B cell (primary cell): Measurements from ENCODE around the gene OFD1. TPM values are rescaled to one million over a fixed set of nuclear protein-coding genes. Genes with fewer than 3 reads are reported as not detected.

ENCODE experiments used
- ATAC-seq: fragments of 200-7000 bp; cut with Tn5 transposase; one replicate; pipeline ENCODE4 v1.10.0; 2021; ENCODE audit warnings: low read depth, mild to moderate bottlenecking, moderate number of reproducible peaks, moderate library complexity
- CTCF ChIA-PET: fragments of 350-600 bp; sonication (Branson Sonifier 250); formaldehyde crosslinking; loops from one replicate; lab custom pipeline; 2021; ENCODE audit warnings: antibody characterized with exemption, inconsistent platforms; lab: Charles Lee
- POLR2A ChIA-PET: fragments of 350-600 bp; sonication (Branson Sonifier 250); formaldehyde crosslinking; loops from one replicate; lab custom pipeline; 2021; ENCODE audit warnings: antibody characterized with exemption; lab: Charles Lee
- DNase-seq: peaks from one replicate; pipeline ENCODE4 v3.0.0; 2013
- H2AFZ ChIP-seq: 2 replicates; pipeline ENCODE4 v1.6.1; 2012; ENCODE audit warnings: mild to moderate bottlenecking, low read depth, low read length; ENCODE audit not compliant: insufficient read depth, poor library complexity, severe bottlenecking
- H3K27ac ChIP-seq, 2 donors: 1 replicate in 1 of 2; 2 replicates in 1 of 2; pipeline ENCODE4 v1.5.1; 2012 to 2013; ENCODE audit warnings: low read length in 2 of 2, mild to moderate bottlenecking in 2 of 2, moderate library complexity in 1 of 2
- H3K27me3 ChIP-seq, 4 experiments: fragments of 200-600 bp in 1 of 4; sonication (generic) in 1 of 4; replicated peaks in 1 of 4; 1 replicate in 2 of 4; 2 replicates in 2 of 4; pipeline versions ENCODE4 v1.6.1 to v1.7.0; 2013 to 2016; ENCODE audit warnings: low read length in 3 of 4, mild to moderate bottlenecking in 2 of 4, mixed read lengths in 1 of 4, moderate library complexity in 1 of 4; ENCODE audit not compliant: insufficient read depth in 4 of 4, control insufficient read depth in 3 of 4; ENCODE audit errors: control extremely low read depth in 1 of 4
- H3K36me3 ChIP-seq, 2 experiments: replicated peaks in 1 of 2; 1 replicate in 1 of 2; 2 replicates in 1 of 2; pipeline versions ENCODE4 v1.6.1 to v1.7.1; 2013; ENCODE audit warnings: low read length in 1 of 2; ENCODE audit not compliant: insufficient read depth in 2 of 2, control insufficient read depth in 1 of 2; ENCODE audit errors: control extremely low read depth in 1 of 2, extremely low read depth in 1 of 2
- H3K4me1 ChIP-seq, 2 donors: fragments of 200-600 bp in 1 of 2; sonication (generic) in 1 of 2; 1 replicate in 1 of 2; 2 replicates in 1 of 2; pipeline versions ENCODE4 v1.5.1 to v1.6.1; 2013 to 2017; ENCODE audit warnings: low read length in 2 of 2; ENCODE audit not compliant: control insufficient read depth in 2 of 2, insufficient read depth in 2 of 2
- H3K4me2 ChIP-seq: replicated peaks from 2 replicates; pipeline ENCODE3; 2012; ENCODE audit warnings: mild to moderate bottlenecking, low read depth, low read length; ENCODE audit not compliant: poor library complexity, severe bottlenecking
- H3K4me3 ChIP-seq, 5 experiments: fragments of 200-600 bp in 1 of 5; sonication (generic) in 1 of 5; 1 replicate in 3 of 5; 2 replicates in 2 of 5; pipeline versions ENCODE4 v1.5.1 to v1.7.0; 2011 to 2016; ENCODE audit warnings: low read length in 4 of 5, mild to moderate bottlenecking in 4 of 5, low read depth in 2 of 5, control low read depth in 1 of 5, moderate library complexity in 1 of 5; ENCODE audit not compliant: insufficient read depth in 1 of 5; ENCODE audit errors: control extremely low read depth in 1 of 5, extremely low read depth in 1 of 5
- H3K79me2 ChIP-seq: fragments of 200-600 bp; sonication (generic); one replicate; pipeline ENCODE4 v1.6.0; 2016; ENCODE audit warnings: low read length; ENCODE audit not compliant: control insufficient read depth, insufficient read depth
- H3K9ac ChIP-seq: fragments of 200-600 bp; sonication (generic); 2 replicates; pipeline ENCODE4 v1.6.1; 2017; ENCODE audit warnings: mild to moderate bottlenecking, low read length, moderate library complexity
- H3K9me3 ChIP-seq, 3 donors: one replicate each; pipeline versions ENCODE4 v1.6.1 to v1.7.1; 2013; ENCODE audit warnings: low read length in 2 of 3; ENCODE audit not compliant: control insufficient read depth in 2 of 3, insufficient read depth in 1 of 3; ENCODE audit errors: control extremely low read depth in 1 of 3
- H4K20me1 ChIP-seq: 2 replicates; pipeline ENCODE4 v1.6.0; 2012; ENCODE audit warnings: mild to moderate bottlenecking, low read length; ENCODE audit not compliant: insufficient read depth, control insufficient read depth, poor library complexity, severe bottlenecking
- H3K27ac Mint-ChIP-seq: one replicate; pipeline ENCODE4 v1.8.0; 2021; ENCODE audit warnings: mixed read lengths
- H3K27me3 Mint-ChIP-seq: one replicate; pipeline ENCODE4 v1.8.0; 2021; ENCODE audit warnings: mixed read lengths
- H3K4me1 Mint-ChIP-seq: one replicate; pipeline ENCODE4 v1.8.0; 2021; ENCODE audit warnings: mixed read lengths
- H3K4me3 Mint-ChIP-seq: one replicate; pipeline ENCODE4 v1.8.0; 2021; ENCODE audit warnings: mixed read lengths
- H3K9me3 Mint-ChIP-seq: one replicate; pipeline ENCODE4 v1.8.0; 2022; ENCODE audit warnings: mixed read lengths; ENCODE audit not compliant: insufficient read depth
- EZH2 ChIP-seq: IDR thresholded peaks from 2 replicates; pipeline ENCODE4 v1.6.1; 2012; ENCODE audit warnings: borderline replicate concordance, low read depth, mild to moderate bottlenecking, moderate library complexity, low read length; ENCODE audit not compliant: insufficient read depth, poor library complexity, severe bottlenecking
- WGBS: methylation state at CpG from one replicate; pipeline ENCODE4 v1.1.5; 2013; ENCODE audit warnings: missing lambda C conversion rate; ENCODE audit not compliant: insufficient coverage; 5-methylcytosine and 5-hydroxymethylcytosine counted together
- intact Hi-C: fragments of 100-400 bp; cut with micrococcal nuclease; formaldehyde crosslinking; loops from one replicate; pipeline ENCODE4 v1.10.0; 2022
- polyA plus RNA-seq: library from polyadenylated mRNA; depleted of rRNA; stranded (reverse); fragments of >200 nt; gene quantifications from 2 replicates; pipeline ENCODE4 v1.2.3, GENCODE V29; 2012
- total RNA-seq, 2 donors: library from RNA; stranded (reverse); fragments of 120-200 nt in 1 of 2; gene quantifications; 1 replicate in 1 of 2; 2 replicates in 1 of 2; pipeline versions ENCODE4 v1.2.3 to v1.2.4, GENCODE V29; 2013 to 2022
- TF ChIP-seq, protein P1 (sequence below): fragments of 200-600 bp; IDR thresholded peaks from one replicate; pipeline ENCODE4 v1.8.0; 2022; ENCODE audit warnings: antibody characterized with exemption, mild to moderate bottlenecking

Gene OFD1
- total and polyA plus RNA-seq, 2 donors (not counting 1 experiment from before 2014, with no cell fraction given): 40.6 to 84.9 TPM

DNA sequence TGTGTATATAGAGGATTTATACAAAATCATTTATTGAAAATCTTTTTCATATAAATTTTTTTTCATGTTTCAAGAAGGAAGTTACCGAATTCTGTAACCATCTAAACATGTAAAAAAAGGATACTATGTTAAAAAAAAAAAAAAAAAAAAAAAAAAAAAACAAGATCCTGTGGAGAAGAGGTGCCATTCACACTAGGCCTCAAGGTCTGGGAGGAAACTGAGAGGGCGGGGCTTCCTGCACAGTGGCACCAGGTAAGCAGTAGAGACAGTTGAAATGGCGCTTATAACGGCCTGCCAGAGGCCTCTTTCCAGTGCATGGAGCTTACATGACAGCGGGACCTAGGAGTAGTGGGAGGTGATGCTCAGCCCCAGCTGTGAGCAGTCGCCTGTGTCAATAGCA is 17.6 kb upstream of the OFD1 start:
- DNase-seq (no peak), ATAC-seq (no peak)
- no peak overlapping the region for H3K4me3 Mint-ChIP-seq
- Histone ChIP-seq H3K79me2 (peaks cover 12% of the 10 kb centered on the region), H3K9me3 (no peaks in the 10 kb centered on the region), H3K9ac (no peak overlapping the region), H2AFZ (no peak overlapping the region), H3K36me3 (peaks cover 0 to 35% of the 10 kb centered on the region in 2 experiments), H3K4me2 (no peak overlapping the region), H3K4me1 (peaks cover 0 to 3% of the 10 kb centered on the region in 2 donors), H3K27ac (no peak overlapping the region), H4K20me1 (peaks cover 20% of the 10 kb centered on the region), H3K4me3 (no peak overlapping the region), H3K27me3 (no peaks in the 10 kb centered on the region)
- CTCF ChIA-PET: interaction anchor here (2.1 kb wide), 1 partner anchor 17 kb away, joined by 4 read pairs; the partner anchor contains the start of genes OFD1 and TRAPPC2
- POLR2A ChIA-PET: no interaction called here
- 100% methylated on average over 1 of the region's 6 CpGs for WGBS
- no peak overlapping the region for H3K27ac Mint-ChIP-seq
- H3K9me3 Mint-ChIP-seq: no peaks in the 10 kb centered on the region
- no peaks in the 10 kb centered on the region for H3K27me3 Mint-ChIP-seq
- TF ChIP-seq, protein P1, sequence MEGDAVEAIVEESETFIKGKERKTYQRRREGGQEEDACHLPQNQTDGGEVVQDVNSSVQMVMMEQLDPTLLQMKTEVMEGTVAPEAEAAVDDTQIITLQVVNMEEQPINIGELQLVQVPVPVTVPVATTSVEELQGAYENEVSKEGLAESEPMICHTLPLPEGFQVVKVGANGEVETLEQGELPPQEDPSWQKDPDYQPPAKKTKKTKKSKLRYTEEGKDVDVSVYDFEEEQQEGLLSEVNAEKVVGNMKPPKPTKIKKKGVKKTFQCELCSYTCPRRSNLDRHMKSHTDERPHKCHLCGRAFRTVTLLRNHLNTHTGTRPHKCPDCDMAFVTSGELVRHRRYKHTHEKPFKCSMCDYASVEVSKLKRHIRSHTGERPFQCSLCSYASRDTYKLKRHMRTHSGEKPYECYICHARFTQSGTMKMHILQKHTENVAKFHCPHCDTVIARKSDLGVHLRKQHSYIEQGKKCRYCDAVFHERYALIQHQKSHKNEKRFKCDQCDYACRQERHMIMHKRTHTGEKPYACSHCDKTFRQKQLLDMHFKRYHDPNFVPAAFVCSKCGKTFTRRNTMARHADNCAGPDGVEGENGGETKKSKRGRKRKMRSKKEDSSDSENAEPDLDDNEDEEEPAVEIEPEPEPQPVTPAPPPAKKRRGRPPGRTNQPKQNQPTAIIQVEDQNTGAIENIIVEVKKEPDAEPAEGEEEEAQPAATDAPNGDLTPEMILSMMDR: no peak
- TF ChIP-seq EZH2: no peak
- intact Hi-C loops: no loop called here
- H3K4me1 Mint-ChIP-seq: peaks cover 7% of the 10 kb centered on the region

DNA sequence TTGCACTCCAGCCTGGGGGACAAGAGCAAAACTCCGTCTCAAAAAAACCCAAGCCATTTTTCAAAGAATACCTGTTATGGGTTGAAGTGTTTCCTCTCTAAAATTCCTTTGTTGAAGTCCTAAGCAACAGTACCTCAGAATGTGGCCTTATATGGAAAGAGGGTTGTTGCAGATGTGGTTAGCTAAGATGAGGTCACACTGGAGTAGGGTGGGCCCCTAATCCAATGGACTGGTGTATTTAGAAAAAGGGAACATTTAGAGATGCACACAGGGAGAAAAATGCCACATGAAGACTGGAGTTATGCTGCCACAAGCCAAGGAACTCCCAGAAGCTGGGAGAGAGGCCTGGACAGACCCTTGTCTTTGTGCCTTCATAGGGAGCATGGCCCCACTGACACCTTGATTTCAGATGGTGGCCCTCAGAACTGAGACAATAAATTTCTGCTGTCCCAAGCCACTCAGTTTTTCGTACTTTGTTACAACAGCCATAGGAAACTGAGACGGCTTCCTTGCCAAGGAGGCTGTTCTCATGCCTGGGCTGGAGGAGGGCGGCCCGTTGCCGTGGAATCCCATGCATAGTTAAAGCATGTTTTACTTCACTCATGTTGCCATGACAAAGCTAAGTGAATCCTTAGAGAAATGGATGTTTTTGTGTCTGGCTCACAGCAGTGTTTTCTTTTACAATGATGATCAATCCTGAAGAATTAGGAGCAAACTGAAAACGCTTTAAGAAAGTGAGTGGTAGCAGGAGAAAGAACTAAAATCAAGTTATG is 16.7 kb upstream of the OFD1 start:
- no peak for TF ChIP-seq EZH2
- TF ChIP-seq, protein P1: no peak
- H3K27ac Mint-ChIP-seq: no peak overlapping the region
- no peaks in the 10 kb centered on the region for H3K9me3 Mint-ChIP-seq
- Histone ChIP-seq H3K9ac (no peak overlapping the region), H2AFZ (no peak overlapping the region), H3K27ac (no peak overlapping the region), H3K27me3 (no peaks in the 10 kb centered on the region), H3K79me2 (peaks cover 22% of the 10 kb centered on the region), H3K4me3 (no peak overlapping the region), H3K4me2 (no peak overlapping the region), H4K20me1 (peaks cover 27% of the 10 kb centered on the region), H3K36me3 (peaks cover 0 to 27% of the 10 kb centered on the region in 2 experiments), H3K4me1 (peaks cover 7 to 11% of the 10 kb centered on the region in 2 donors), H3K9me3 (no peaks in the 10 kb centered on the region)
- H3K4me3 Mint-ChIP-seq: no peak overlapping the region
- 97% methylated on average over 5 of the region's 7 CpGs for WGBS
- ATAC-seq: no peak
- intact Hi-C loops: no loop called here
- H3K27me3 Mint-ChIP-seq: no peaks in the 10 kb centered on the region
- H3K4me1 Mint-ChIP-seq: peaks cover 14% of the 10 kb centered on the region
- CTCF ChIA-PET: interaction anchor here (2.1 kb wide), 1 partner anchor 16 kb away, joined by 4 read pairs; the partner anchor contains the start of genes OFD1 and TRAPPC2
- DNase-seq: no peak
- POLR2A ChIA-PET: no interaction called here
